Muscle of leg (tissue), 11 donors: ENCODE measurements around the gene ATMIN. TPM values are rescaled to one million over a fixed set of nuclear protein-coding genes. Genes with fewer than 3 reads are reported as not detected.

Experiments used
- DNase-seq: peaks from one replicate; pipeline ENCODE4 v3.0.0; 2013
- H3K27ac ChIP-seq: one replicate; pipeline ENCODE4 v1.5.1; 2013; ENCODE audit warnings: mild to moderate bottlenecking, low read length, control low read depth
- H3K27me3 ChIP-seq: one replicate; pipeline ENCODE4 v1.6.1; 2013; ENCODE audit warnings: low read length; ENCODE audit not compliant: control insufficient read depth, insufficient read depth
- H3K36me3 ChIP-seq: one replicate; pipeline ENCODE4 v1.6.1; 2013; ENCODE audit warnings: low read length; ENCODE audit not compliant: control insufficient read depth, insufficient read depth
- H3K4me1 ChIP-seq: one replicate; pipeline ENCODE4 v1.6.1; 2013; ENCODE audit warnings: low read length; ENCODE audit not compliant: control insufficient read depth, insufficient read depth
- H3K4me3 ChIP-seq: one replicate; pipeline ENCODE4 v1.5.1; 2013; ENCODE audit warnings: low read length, control low read depth
- H3K9me3 ChIP-seq: replicated peaks from 2 replicates; pipeline ENCODE4 v1.6.1; 2013; ENCODE audit warnings: low read depth, low read length; ENCODE audit not compliant: control insufficient read depth
- WGBS: methylation state at CpG from one replicate; pipeline ENCODE4 v1.1.5; 2013; ENCODE audit warnings: missing lambda C conversion rate; ENCODE audit not compliant: insufficient coverage; 5-methylcytosine and 5-hydroxymethylcytosine counted together
- polyA plus RNA-seq, 8 donors: library from polyadenylated mRNA; unstranded; fragments of 120-200 nt; gene quantifications; one replicate each; pipeline versions ENCODE4 v1.2.1 to v1.2.3, GENCODE V29; 2013; ENCODE audit warnings: inconsistent platforms in 1 of 8, low replicate concordance in 1 of 8; ENCODE audit not compliant: insufficient read length in 8 of 8, insufficient read depth in 1 of 8
- total RNA-seq: library from RNA; stranded (reverse); fragments of 120-200 nt; gene quantifications from one replicate; pipeline ENCODE4 v1.2.4, GENCODE V29; 2013

ATMIN gene
- total and polyA plus RNA-seq, 9 donors, result 21.1 to 31.8 (median 29.2) TPM

- no peak for DNase-seq
- Histone ChIP-seq H3K27ac (no peak overlapping the region), H3K9me3 (no peaks in the 10 kb centered on the region), H3K27me3 (no peaks in the 10 kb centered on the region), H3K4me1 (no peaks in the 10 kb centered on the region), H3K36me3 (no peaks in the 10 kb centered on the region), H3K4me3 (no peak overlapping the region)
- WGBS, result no CpG with 5 or more reads among the region's 10 CpGs
Measured at GRCh38 chr16:81061871-81062608, 26.4 kb downstream of the ATMIN start.

DNA sequence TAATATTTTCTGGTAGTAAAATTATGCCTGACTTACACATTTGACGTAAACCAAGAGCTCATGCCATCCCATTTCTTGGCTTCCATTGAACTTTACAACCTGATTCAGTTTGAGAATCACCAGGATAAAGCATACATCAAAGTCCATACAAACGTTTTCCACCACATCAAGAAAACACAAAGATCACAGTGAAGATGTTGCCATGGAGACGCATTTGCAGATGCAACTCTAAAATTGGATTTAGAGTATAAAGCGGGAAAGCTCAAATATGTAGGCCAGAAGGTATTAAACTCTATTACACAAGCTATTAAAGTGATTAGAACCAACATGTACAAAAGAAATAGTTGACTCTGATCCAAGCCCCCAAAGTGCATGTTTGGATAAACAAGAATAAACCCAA is 31.0 kb downstream of the ATMIN start:
- DNase-seq, result no peak
- H3K27me3 ChIP-seq, result no peaks in the 10 kb centered on the region
- no peak overlapping the region for H3K4me3 ChIP-seq
- H3K4me1 ChIP-seq, result no peaks in the 10 kb centered on the region
- whole genome bisulfite sequencing, result no CpG with 5 or more reads among the region's 4 CpGs
- no peak overlapping the region for H3K27ac ChIP-seq
- H3K9me3 ChIP-seq, result no peaks in the 10 kb centered on the region
- no peaks in the 10 kb centered on the region for H3K36me3 ChIP-seq

GRCh38 chr16:81067166-81067565 is 31.5 kb downstream of the ATMIN start:
- Histone ChIP-seq H3K4me1 (no peaks in the 10 kb centered on the region), H3K27ac (no peak overlapping the region), H3K36me3 (no peaks in the 10 kb centered on the region), H3K9me3 (no peaks in the 10 kb centered on the region), H3K27me3 (no peaks in the 10 kb centered on the region), H3K4me3 (no peak overlapping the region)
- no CpG with 5 or more reads among the region's 1 CpG for WGBS
- DNase-seq, result no peak

DNA sequence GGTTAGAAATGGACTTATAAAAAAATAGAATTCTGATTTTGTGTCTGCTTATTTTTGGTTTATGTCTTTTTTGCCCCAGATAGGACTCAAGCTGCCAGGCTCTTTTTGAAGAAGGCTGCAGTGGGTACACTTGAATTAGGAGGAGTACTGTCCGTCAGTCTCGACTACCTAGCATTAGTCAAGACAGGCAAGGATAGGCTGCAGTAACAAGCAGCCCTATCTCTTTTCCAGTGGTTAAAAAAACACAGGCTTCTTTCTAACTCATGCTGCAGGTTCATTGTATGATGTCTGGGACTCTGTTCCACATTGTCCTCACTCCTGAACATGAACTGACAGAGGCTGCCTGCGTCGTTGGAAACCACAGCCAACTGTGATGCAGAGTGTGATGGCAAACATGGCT is 33.4 kb downstream of the ATMIN start:
- H3K9me3 ChIP-seq, result no peaks in the 10 kb centered on the region

DNA sequence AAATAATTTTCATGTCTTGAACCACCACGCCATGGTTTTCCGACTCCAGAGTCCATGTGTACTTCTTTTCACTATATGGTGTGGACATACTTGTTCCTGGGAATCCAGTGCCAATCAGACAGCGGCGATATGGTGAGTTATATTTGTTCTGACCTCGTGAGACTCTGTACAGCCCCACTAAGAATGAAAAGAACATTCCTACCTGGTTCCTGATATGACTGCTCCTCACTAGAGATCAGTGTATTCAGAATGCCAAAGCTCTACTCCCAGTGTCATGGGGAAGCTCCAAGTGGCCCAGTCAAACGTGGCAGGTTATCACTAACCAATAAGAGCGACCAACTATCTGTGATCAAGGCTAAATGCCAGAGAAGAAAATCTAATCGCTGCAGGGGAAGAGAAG is 35.3 kb downstream of the ATMIN start:
- no peaks in the 10 kb centered on the region for H3K9me3 ChIP-seq
- WGBS, result 75% methylated on average over 1 of the region's 8 CpGs
- H3K4me1 ChIP-seq, result no peaks in the 10 kb centered on the region
- no peaks in the 10 kb centered on the region for H3K27me3 ChIP-seq
- H3K27ac ChIP-seq, result no peak overlapping the region
- H3K4me3 ChIP-seq, result no peak overlapping the region
- no peaks in the 10 kb centered on the region for H3K36me3 ChIP-seq
- no peak for DNase-seq

More for the DNA sequence above, 33.4 kb downstream of the ATMIN start:
- no peak overlapping the region for H3K27ac ChIP-seq
- no peaks in the 10 kb centered on the region for H3K4me1 ChIP-seq
- WGBS, result 84% methylated on average over 4 of the region's 4 CpGs
- DNase-seq, result no peak
- no peaks in the 10 kb centered on the region for H3K36me3 ChIP-seq
- no peak overlapping the region for H3K4me3 ChIP-seq
- H3K27me3 ChIP-seq, result no peaks in the 10 kb centered on the region

- no CpG with 5 or more reads among the region's 4 CpGs for WGBS
- no peaks in the 10 kb centered on the region for H3K9me3 ChIP-seq
- H3K27me3 ChIP-seq, result no peaks in the 10 kb centered on the region
- no peak overlapping the region for H3K27ac ChIP-seq
- H3K4me1 ChIP-seq, result peaks cover 4% of the 10 kb centered on the region
- no peak overlapping the region for H3K4me3 ChIP-seq
- H3K36me3 ChIP-seq, result no peaks in the 10 kb centered on the region
- DNase-seq, result no peak
Measured at GRCh38 chr16:81071805-81072204, 36.2 kb downstream of the ATMIN start.

GRCh38 chr16:81073560-81074330 is 38.1 kb downstream of the ATMIN start:
- no peak for DNase-seq
- Histone ChIP-seq H3K36me3 (no peaks in the 10 kb centered on the region), H3K27me3 (no peaks in the 10 kb centered on the region), H3K27ac (no peak overlapping the region), H3K4me3 (no peak overlapping the region), H3K4me1 (peaks cover 10% of the 10 kb centered on the region), H3K9me3 (no peaks in the 10 kb centered on the region)
- 73% methylated on average over 4 of the region's 5 CpGs for WGBS

- no peaks in the 10 kb centered on the region for H3K9me3 ChIP-seq
- DNase-seq, result no peak
- H3K36me3 ChIP-seq, result no peaks in the 10 kb centered on the region
- peaks cover 10% of the 10 kb centered on the region for H3K4me1 ChIP-seq
- WGBS, result 2% methylated on average over 25 of the region's 27 CpGs
- peak overlapping the region; percentile 98 for H3K27ac ChIP-seq
- peak overlapping the region; percentile 84 for H3K4me3 ChIP-seq
- H3K27me3 ChIP-seq, result no peaks in the 10 kb centered on the region
Measured at GRCh38 chr16:81076566-81077075, 41.0 kb downstream of the ATMIN start.

DNA sequence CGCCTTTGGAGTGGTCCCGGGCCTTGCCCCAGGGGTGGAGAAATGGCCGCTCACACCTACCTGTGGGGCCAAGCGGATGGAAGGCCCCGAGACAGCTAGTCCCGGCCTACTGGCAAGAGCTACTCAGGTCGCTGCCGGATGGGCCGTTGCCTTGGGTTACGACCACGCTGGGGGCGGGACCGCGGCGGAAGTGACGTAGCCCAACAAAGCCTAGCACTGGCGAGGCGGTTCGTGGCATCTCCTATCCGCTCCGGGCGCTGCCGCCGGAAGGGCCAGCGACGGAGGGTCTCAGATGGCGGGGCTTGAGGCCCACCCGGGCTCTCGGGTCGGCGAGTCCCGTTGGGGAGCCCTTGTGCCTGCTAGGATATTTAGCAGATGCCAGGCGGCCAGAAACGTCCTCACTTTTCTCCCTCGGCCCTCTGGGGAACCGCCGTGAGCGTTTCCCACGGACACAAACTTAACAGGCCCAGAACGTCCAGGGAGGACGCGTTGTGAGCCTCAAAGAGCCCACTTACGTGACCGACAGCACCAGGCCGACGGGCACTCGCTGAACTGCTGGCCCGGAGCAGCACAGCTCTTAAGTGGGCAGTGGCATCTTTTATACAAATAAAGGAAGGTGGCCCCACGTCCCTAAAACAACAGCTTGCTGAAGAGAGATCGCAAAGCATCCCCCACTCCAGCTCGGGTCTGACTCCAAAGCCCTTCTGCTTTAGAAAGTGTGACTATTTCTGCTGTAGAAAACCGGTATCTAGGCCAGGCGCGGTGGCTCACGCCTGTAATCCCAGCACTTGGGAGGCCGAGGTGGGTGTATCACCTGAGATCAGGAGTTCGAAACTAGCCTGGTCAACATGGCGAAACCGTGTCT is 41.7 kb downstream of the ATMIN start, which contains the start of gene C16orf46:
C16orf46 (minus strand) TSS at position 163 of the 865 bp plus-strand sequence. CDS start 13,283 bp downstream, outside the sequence.
- WGBS, result 10% methylated on average over 54 of the region's 59 CpGs
- H3K27ac ChIP-seq, result peak within 1 kb of the TSS; percentile 98
- no peaks in the 10 kb centered on the region for H3K9me3 ChIP-seq
- H3K27me3 ChIP-seq, result no peaks in the 10 kb centered on the region
- peak within 1 kb of the TSS; percentile 84 for H3K4me3 ChIP-seq
- H3K4me1 ChIP-seq, result peaks cover 10% of the 10 kb centered on the region
- DNase-seq, result peak; percentile 98
- H3K36me3 ChIP-seq, result no peaks in the 10 kb centered on the region
